Measurements from ENCODE around the gene GMEB1. TPM values are rescaled to one million over a fixed set of nuclear protein-coding genes. Genes with fewer than 3 reads are reported as not detected.

GMEB1 gene
- total and polyA plus RNA-seq, 2 donors (not counting 1 experiment from before 2014, with no cell fraction given) = 7.5 to 21.7 TPM

- H2AFZ ChIP-seq (ENCODE audit: insufficient read depth, low read depth, low read length, poor library complexity, severe bottlenecking) = peak within 1 kb of the TSS; percentile 100
- H3K4me1 ChIP-seq (ENCODE audit: control insufficient read depth in 2 of 2, insufficient read depth in 2 of 2, low read length in 2 of 2) = peaks cover 16 to 23% of the 10 kb centered on the region in 2 donors
- peak within 1 kb of the TSS; percentile 92 to 94 for H3K27ac ChIP-seq (ENCODE audit: low read length in 2 of 2)
- peaks cover 39% of the 10 kb centered on the region for H3K4me1 Mint-ChIP-seq
- peak within 1 kb of the TSS; percentile 79 for H3K4me2 ChIP-seq (replicated peaks; ENCODE audit: low read depth, low read length, poor library complexity, severe bottlenecking)
- CTCF ChIA-PET = interaction anchor here (0.7 to 2.8 kb wide), 20 partner anchors 11 to 466 kb away, joined by 3 to 46 read pairs (median 5); partner anchors contain the start of genes GMEB1, RAB42, RNU11 and SRSF4
- H3K27me3 ChIP-seq (replicated peaks in 1 of 4; ENCODE audit: control extremely low read depth in 1 of 4, control insufficient read depth in 3 of 4, insufficient read depth in 4 of 4, low read length in 3 of 4) = no peaks in the 10 kb centered on the region
- intact Hi-C loops (cut with micrococcal nuclease) = loop anchor here (1.0 to 5.0 kb wide), 11 partner anchors 51 to 489 kb away; partner anchors contain the start of genes EPB41, GMEB1, MED18 and RNU11
- peaks cover 2 to 33% of the 10 kb centered on the region in 2 experiments for H3K36me3 ChIP-seq (replicated peaks in 1 of 2; ENCODE audit: control extremely low read depth in 1 of 2, control insufficient read depth in 1 of 2, extremely low read depth in 1 of 2, insufficient read depth in 2 of 2, low read length in 1 of 2)
- WGBS (ENCODE audit: insufficient coverage) = under 1% methylated on average over 89 of the region's 92 CpGs
- POLR2A ChIA-PET = interaction anchor here (0.5 to 2.6 kb wide), 20 partner anchors 9 to 671 kb away, joined by 3 to 54 read pairs (median 5); partner anchors contain the start of genes GMEB1, MED18, RNU11 and SRSF4
- TF ChIP-seq EZH2 (IDR thresholded peaks at IDR 0.05; ENCODE audit: borderline replicate concordance, insufficient read depth, low read depth, low read length, poor library complexity, severe bottlenecking) = no peak
- peak; percentile 91 for TF ChIP-seq CTCF (IDR thresholded peaks at IDR 0.05)
- peak within 1 kb of the TSS; percentile 95 for H3K27ac Mint-ChIP-seq
- DNase-seq = peak; percentile 99
- H3K9me3 ChIP-seq (ENCODE audit: control extremely low read depth in 1 of 3, control insufficient read depth in 2 of 3, insufficient read depth in 1 of 3, low read length in 2 of 3) = no peaks in the 10 kb centered on the region
- peak; percentile 91 for ATAC-seq (ENCODE audit: low read depth)
- H3K4me3 Mint-ChIP-seq = peak within 1 kb of the TSS; percentile 95
- peaks cover 39% of the 10 kb centered on the region for H4K20me1 ChIP-seq (ENCODE audit: control insufficient read depth, insufficient read depth, low read length, poor library complexity, severe bottlenecking)
- H3K9ac ChIP-seq (ENCODE audit: low read length) = peak within 1 kb of the TSS; percentile 90
- H3K27me3 Mint-ChIP-seq = no peaks in the 10 kb centered on the region
- no peaks in the 10 kb centered on the region for H3K9me3 Mint-ChIP-seq (ENCODE audit: insufficient read depth)
- H3K79me2 ChIP-seq (ENCODE audit: control insufficient read depth, insufficient read depth, low read length) = peaks cover 45% of the 10 kb centered on the region
- peak within 1 kb of the TSS; percentile 75 to 91 (median 84) for H3K4me3 ChIP-seq (ENCODE audit: control extremely low read depth in 1 of 5, extremely low read depth in 1 of 5, insufficient read depth in 1 of 5, low read depth in 2 of 5, low read length in 4 of 5)
These were observed 68.1 kb downstream of the GMEB1 start, which contains the start of gene YTHDF2 for GRCh38 chr1:28736450-28737306. Gene YTHDF2, plus strand, starts transcription at chr1:28736940. Its CDS starts 181 bp downstream, at chr1:28737121.

Data from B cell (primary cell).